IMR-90 (cell line): ENCODE data around the gene OR7G2. TPM values are rescaled to one million over a fixed set of nuclear protein-coding genes. Genes with fewer than 3 reads are reported as not detected.

ENCODE experiments used
- ATAC-seq: fragments of 200-7000 bp; cut with Tn5 transposase; 2 replicates; pipeline ENCODE4 v1.9.1; 2020; ENCODE audit warnings: low read depth, mild to moderate bottlenecking, moderate library complexity
- BruUV-seq: library from RNA; stranded (reverse); fragments of 400-500 nt; replicated peaks from 2 replicates; lab custom pipeline; 2021; lab: Mats Ljungman, UMichigan
- CTCF ChIA-PET: fragments of 300-600 bp; formaldehyde crosslinking; extraction: SDS; loops from one replicate; lab custom pipeline; 2021; ENCODE audit warnings: antibody characterized with exemption; lab: Yijun Ruan, JAX
- POLR2A ChIA-PET: fragments of 300-600 bp; sonication (Branson Sonifier 250); formaldehyde crosslinking; loops from one replicate; lab custom pipeline; 2022; ENCODE audit warnings: antibody characterized with exemption; ENCODE audit not compliant: unreplicated experiment; lab: Charles Lee
- DNase-seq: peaks from one replicate; pipeline ENCODE4 v3.0.0; 2013
- H2AFZ ChIP-seq: replicated peaks from 2 replicates; pipeline ENCODE3; 2013; ENCODE audit warnings: low read length, mild to moderate bottlenecking; ENCODE audit not compliant: poor library complexity
- H2AK5ac ChIP-seq: 2 replicates; pipeline ENCODE4 v1.6.1; 2013; ENCODE audit warnings: low read depth, low read length, inconsistent platforms
- H2AK9ac ChIP-seq: replicated peaks from 2 replicates; pipeline ENCODE3; 2013; ENCODE audit warnings: mild to moderate bottlenecking, low read depth, low read length, moderate library complexity; ENCODE audit not compliant: poor library complexity
- H2BK120ac ChIP-seq: 2 replicates; pipeline ENCODE4 v1.6.1; 2013; ENCODE audit warnings: low read depth, low read length, inconsistent platforms
- H2BK15ac ChIP-seq: 3 replicates; pipeline ENCODE4 v1.6.1; 2013; ENCODE audit warnings: low read depth, low read length, inconsistent platforms
- H2BK20ac ChIP-seq: 2 replicates; pipeline ENCODE4 v1.6.1; 2013; ENCODE audit warnings: low read depth, mild to moderate bottlenecking, inconsistent platforms, low read length, moderate library complexity
- H2BK5ac ChIP-seq: 2 replicates; pipeline ENCODE4 v1.6.1; 2013; ENCODE audit warnings: mild to moderate bottlenecking, low read depth, low read length, inconsistent platforms; ENCODE audit not compliant: poor library complexity, severe bottlenecking
- H3K14ac ChIP-seq: replicated peaks from 2 replicates; pipeline ENCODE4 v1.6.1; 2013; ENCODE audit warnings: low read depth, low read length, inconsistent platforms
- H3K18ac ChIP-seq: 2 replicates; pipeline ENCODE4 v1.6.1; 2013; ENCODE audit warnings: low read depth, low read length, control low read depth
- H3K23ac ChIP-seq: 2 replicates; pipeline ENCODE4 v1.6.1; 2013; ENCODE audit warnings: low read depth, low read length, inconsistent platforms
- H3K27ac ChIP-seq: 2 replicates; pipeline ENCODE4 v1.5.1; 2013; ENCODE audit warnings: mild to moderate bottlenecking, control low read depth, low read length; ENCODE audit not compliant: insufficient read depth
- H3K27me3 ChIP-seq: 2 replicates; pipeline ENCODE4 v1.6.1; 2013; ENCODE audit warnings: low read length; ENCODE audit not compliant: control insufficient read depth, insufficient read depth
- H3K36me3 ChIP-seq: 2 replicates; pipeline ENCODE4 v1.6.1; 2013; ENCODE audit warnings: low read length, mixed read lengths; ENCODE audit not compliant: control insufficient read depth, insufficient read depth
- H3K4ac ChIP-seq: 2 replicates; pipeline ENCODE4 v1.6.1; 2013; ENCODE audit warnings: low read depth, low read length, inconsistent platforms
- H3K4me1 ChIP-seq: 2 replicates; pipeline ENCODE4 v1.6.1; 2013; ENCODE audit warnings: low read length, mixed read lengths; ENCODE audit not compliant: control insufficient read depth, insufficient read depth
- H3K4me2 ChIP-seq: 2 replicates; pipeline ENCODE4 v1.6.1; 2013; ENCODE audit warnings: low read depth, mild to moderate bottlenecking, control low read depth, low read length, moderate library complexity
- H3K4me3 ChIP-seq: 2 replicates; pipeline ENCODE4 v1.5.1; 2013; ENCODE audit warnings: low read depth, mild to moderate bottlenecking, control low read depth, low read length, moderate library complexity; ENCODE audit not compliant: insufficient read depth
- H3K56ac ChIP-seq: 2 replicates; pipeline ENCODE4 v1.6.1; 2013; ENCODE audit warnings: low read length, inconsistent platforms; ENCODE audit not compliant: insufficient read depth; ENCODE audit errors: extremely low read depth
- H3K79me1 ChIP-seq, 2 experiments: 2 replicates each; pipeline ENCODE4 v1.6.1; 2013; ENCODE audit warnings: low read length in 2 of 2, inconsistent platforms in 1 of 2, low read depth in 1 of 2
- H3K9ac ChIP-seq: 2 replicates; pipeline ENCODE4 v1.6.1; 2013; ENCODE audit warnings: low read depth, low read length, control low read depth
- H3K9me1 ChIP-seq: 2 replicates; pipeline ENCODE4 v1.6.1; 2013; ENCODE audit warnings: low read length, inconsistent platforms; ENCODE audit not compliant: insufficient read depth
- H3K9me3 ChIP-seq: 2 replicates; pipeline ENCODE4 v1.6.1; 2013; ENCODE audit warnings: low read length; ENCODE audit not compliant: control insufficient read depth, insufficient read depth
- H4K20me1 ChIP-seq: 2 replicates; pipeline ENCODE4 v1.6.1; 2013; ENCODE audit warnings: low read length, inconsistent platforms; ENCODE audit not compliant: insufficient read depth
- H4K5ac ChIP-seq: 2 replicates; pipeline ENCODE4 v1.6.1; 2013; ENCODE audit warnings: mild to moderate bottlenecking, low read depth, low read length, control low read depth
- H4K8ac ChIP-seq, 2 experiments: 2 replicates each; pipeline ENCODE4 v1.6.1; 2013; ENCODE audit warnings: low read depth in 2 of 2, low read length in 2 of 2, control low read depth in 1 of 2, inconsistent platforms in 1 of 2
- H4K91ac ChIP-seq: 2 replicates; pipeline ENCODE4 v1.6.1; 2013; ENCODE audit warnings: low read depth, low read length, inconsistent platforms; ENCODE audit not compliant: insufficient read depth
- BHLHE40 ChIP-seq: fragments of 150-350 bp; IDR thresholded peaks from 2 replicates; pipeline ENCODE4 v1.6.1; 2016; ENCODE audit warnings: mild to moderate bottlenecking, low read depth, low read length
- CEBPB ChIP-seq: IDR thresholded peaks from 2 replicates; pipeline ENCODE4 v1.6.1; 2012; ENCODE audit warnings: low read depth, low read length, improper control_type of control experiment
- CHD1 ChIP-seq: IDR thresholded peaks from 2 replicates; pipeline ENCODE4 v1.6.1; 2012; ENCODE audit warnings: low read depth, low read length, improper control_type of control experiment
- ELK1 ChIP-seq: fragments of 150-350 bp; IDR thresholded peaks from 2 replicates; pipeline ENCODE4 v1.6.1; 2016; ENCODE audit warnings: low read depth, mild to moderate bottlenecking, low read length, moderate library complexity, borderline replicate concordance
- FOS ChIP-seq: fragments of 150-350 bp; IDR thresholded peaks from 2 replicates; pipeline ENCODE4 v1.6.1; 2016; ENCODE audit warnings: low read depth, low read length
- MAFK ChIP-seq: IDR thresholded peaks from 2 replicates; pipeline ENCODE4 v1.6.1; 2012; ENCODE audit warnings: low read depth, low read length, improper control_type of control experiment
- MAZ ChIP-seq: IDR thresholded peaks from 2 replicates; pipeline ENCODE4 v1.6.1; 2012; ENCODE audit warnings: low read depth, mild to moderate bottlenecking, low read length, improper control_type of control experiment, moderate library complexity, borderline replicate concordance
- MXI1 ChIP-seq: IDR thresholded peaks from 2 replicates; pipeline ENCODE4 v1.6.1; 2012; ENCODE audit warnings: low read depth, mild to moderate bottlenecking, low read length, moderate library complexity, borderline replicate concordance
- NFE2L2 ChIP-seq: fragments of 150-350 bp; IDR thresholded peaks from 2 replicates; pipeline ENCODE4 v1.6.1; 2016; ENCODE audit warnings: low read depth, mild to moderate bottlenecking, low read length
- POLR2A ChIP-seq: IDR thresholded peaks from 2 replicates; pipeline ENCODE4 v1.6.1; 2012; ENCODE audit warnings: mild to moderate bottlenecking, low read depth, low read length
- RAD21 ChIP-seq: IDR thresholded peaks from 2 replicates; pipeline ENCODE4 v1.6.1; 2012; ENCODE audit warnings: low read length, improper control_type of control experiment
- RCOR1 ChIP-seq: IDR thresholded peaks from 2 replicates; pipeline ENCODE4 v1.6.1; 2012; ENCODE audit warnings: mild to moderate bottlenecking, low read length, improper control_type of control experiment; ENCODE audit not compliant: insufficient replicate concordance
- RFX5 ChIP-seq: IDR thresholded peaks from 2 replicates; pipeline ENCODE4 v1.8.0; 2012; ENCODE audit warnings: low read depth, mild to moderate bottlenecking, low read length, moderate library complexity
- SMC3 ChIP-seq: fragments of 150-350 bp; IDR thresholded peaks from 2 replicates; pipeline ENCODE4 v1.6.1; 2016; ENCODE audit warnings: low read depth, mild to moderate bottlenecking, antibody characterized with exemption, low read length, moderate library complexity
- WGBS, 2 experiments: methylation state at CpG; one replicate each; pipeline versions ENCODE4 v1.1.5 to v1.1.7; 2013; ENCODE audit warnings: missing lambda C conversion rate in 2 of 2; ENCODE audit not compliant: insufficient read length in 1 of 2; ENCODE audit errors: extremely low coverage in 2 of 2; 5-methylcytosine and 5-hydroxymethylcytosine counted together
- dilution Hi-C: fragments of 300-500 bp; cut with HindIII; formaldehyde crosslinking; loops from one replicate; pipeline ENCODE4 v1.14.3; 2018; ENCODE audit warnings: low sequenced_read_pairs; ENCODE audit not compliant: unreplicated experiment
- in situ Hi-C: fragments of 300-500 bp; cut with MboI; formaldehyde crosslinking; loops from 3 replicates; pipeline ENCODE4 v1.14.3; 2019; ENCODE audit warnings: low sequenced_read_pairs, inconsistent platforms, mixed read lengths
- intact Hi-C: fragments of 100-400 bp; cut with micrococcal nuclease; formaldehyde crosslinking; loops from 2 replicates; pipeline ENCODE4 v1.10.0; 2022
- polyA plus RNA-seq, 3 experiments: library from polyadenylated mRNA; depleted of rRNA; stranded (reverse); fragments of >200 nt; gene quantifications; 2 replicates each; pipeline ENCODE4 v1.2.3, GENCODE V29; 2012; ENCODE audit warnings: low replicate concordance in 1 of 3
- total RNA-seq: library from RNA; depleted of rRNA; stranded (reverse); fragments of >200 nt; gene quantifications from 2 replicates; pipeline ENCODE4 v1.2.3, GENCODE V29; 2012
- TF ChIP-seq, protein P1 (sequence below): conservative IDR thresholded peaks from 2 replicates; pipeline ENCODE4 v1.5.1; 2012; ENCODE audit warnings: mild to moderate bottlenecking, low read depth, low read length, improper control_type of control experiment
- TF ChIP-seq, protein P2 (sequence below): fragments of 150-350 bp; IDR thresholded peaks from 2 replicates; pipeline ENCODE4 v1.6.1; 2017; ENCODE audit warnings: mild to moderate bottlenecking, antibody characterized with exemption, low read length, low read depth

OR7G2 gene
- total and polyA plus RNA-seq, 2 of the 4 experiments (the other 2 are of a cell fraction), result not detected

- Histone ChIP-seq H3K4ac (no peak overlapping the region), H3K4me2 (no peak overlapping the region), H2AFZ (no peak overlapping the region), H3K27me3 (no peaks in the 10 kb centered on the region), H4K91ac (no peak overlapping the region), H3K4me1 (no peaks in the 10 kb centered on the region), H3K14ac (no peak overlapping the region), H2BK5ac (no peak overlapping the region), H3K9ac (no peak overlapping the region), H3K56ac (no peak overlapping the region), H2AK9ac (no peak overlapping the region), H2BK15ac (no peak overlapping the region), H2BK20ac (no peak overlapping the region), H2BK120ac (no peak overlapping the region), H3K18ac (no peak overlapping the region), H3K23ac (no peak overlapping the region), H3K9me3 (peaks cover 29% of the 10 kb centered on the region), H4K20me1 (peaks cover 11% of the 10 kb centered on the region), H2AK5ac (no peak overlapping the region), H4K8ac (no peak overlapping the region), H3K79me1 (peaks cover 5 to 12% of the 10 kb centered on the region in 2 experiments), H3K4me3 (no peak overlapping the region), H3K36me3 (peaks cover 19% of the 10 kb centered on the region), H3K9me1 (no peaks in the 10 kb centered on the region), H3K27ac (no peak overlapping the region), H4K5ac (no peak overlapping the region)
- in situ Hi-C loops (loop anchor here (25.0 kb wide), 1 partner anchor 917 kb away; no protein-coding TSS in a partner anchor), intact Hi-C loops (loop anchor here (5.0 kb wide), 1 partner anchor 162 kb away; the partner anchor contains the start of gene ZNF699), dilution Hi-C loops (no loop called here)
- POLR2A ChIA-PET, result no interaction called here
- no TSS peak for BruUV-seq
- TF ChIP-seq CHD1, result no peak
- no peak for TF ChIP-seq CEBPB
- TF ChIP-seq, protein P1, sequence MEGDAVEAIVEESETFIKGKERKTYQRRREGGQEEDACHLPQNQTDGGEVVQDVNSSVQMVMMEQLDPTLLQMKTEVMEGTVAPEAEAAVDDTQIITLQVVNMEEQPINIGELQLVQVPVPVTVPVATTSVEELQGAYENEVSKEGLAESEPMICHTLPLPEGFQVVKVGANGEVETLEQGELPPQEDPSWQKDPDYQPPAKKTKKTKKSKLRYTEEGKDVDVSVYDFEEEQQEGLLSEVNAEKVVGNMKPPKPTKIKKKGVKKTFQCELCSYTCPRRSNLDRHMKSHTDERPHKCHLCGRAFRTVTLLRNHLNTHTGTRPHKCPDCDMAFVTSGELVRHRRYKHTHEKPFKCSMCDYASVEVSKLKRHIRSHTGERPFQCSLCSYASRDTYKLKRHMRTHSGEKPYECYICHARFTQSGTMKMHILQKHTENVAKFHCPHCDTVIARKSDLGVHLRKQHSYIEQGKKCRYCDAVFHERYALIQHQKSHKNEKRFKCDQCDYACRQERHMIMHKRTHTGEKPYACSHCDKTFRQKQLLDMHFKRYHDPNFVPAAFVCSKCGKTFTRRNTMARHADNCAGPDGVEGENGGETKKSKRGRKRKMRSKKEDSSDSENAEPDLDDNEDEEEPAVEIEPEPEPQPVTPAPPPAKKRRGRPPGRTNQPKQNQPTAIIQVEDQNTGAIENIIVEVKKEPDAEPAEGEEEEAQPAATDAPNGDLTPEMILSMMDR, result no peak
- TF ChIP-seq ELK1, result no peak
- TF ChIP-seq, protein P2, sequence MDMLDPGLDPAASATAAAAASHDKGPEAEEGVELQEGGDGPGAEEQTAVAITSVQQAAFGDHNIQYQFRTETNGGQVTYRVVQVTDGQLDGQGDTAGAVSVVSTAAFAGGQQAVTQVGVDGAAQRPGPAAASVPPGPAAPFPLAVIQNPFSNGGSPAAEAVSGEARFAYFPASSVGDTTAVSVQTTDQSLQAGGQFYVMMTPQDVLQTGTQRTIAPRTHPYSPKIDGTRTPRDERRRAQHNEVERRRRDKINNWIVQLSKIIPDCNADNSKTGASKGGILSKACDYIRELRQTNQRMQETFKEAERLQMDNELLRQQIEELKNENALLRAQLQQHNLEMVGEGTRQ, result no peak
- no peak for TF ChIP-seq MXI1
- no peak for TF ChIP-seq MAFK
- TF ChIP-seq RCOR1, result no peak
- no peak for TF ChIP-seq SMC3
- no peak for TF ChIP-seq RFX5
- no peak for TF ChIP-seq NFE2L2
- TF ChIP-seq BHLHE40, result no peak
- TF ChIP-seq RAD21, result no peak
- TF ChIP-seq MAZ, result no peak
- no peak for TF ChIP-seq POLR2A
- no peak for TF ChIP-seq FOS
- DNase-seq (no peak), ATAC-seq (no peak)
- CTCF ChIA-PET, result no interaction called here
- WGBS, 2 experiments, result 100% methylated on average over 1 of the region's 5 CpGs; no CpG with 5 or more reads in 1 of the 2 experiments
These were observed 37.6 kb upstream of the OR7G2 start for GRCh38 chr19:9144920-9145319.
